Psoas muscle (tissue), 8 donors: Measurements from ENCODE around the gene ST6GAL1. TPM values are rescaled to one million over a fixed set of nuclear protein-coding genes. Genes with fewer than 3 reads are reported as not detected.

Source experiments
- ATAC-seq, 4 donors: fragments of 200-7000 bp; cut with Tn5 transposase; one replicate each; pipeline ENCODE4 v1.9.1; 2020; ENCODE audit warnings: moderate library complexity in 3 of 4, mild to moderate bottlenecking in 2 of 4
- DNase-seq, 2 donors: peaks; one replicate each; pipeline ENCODE4 v3.0.0-alpha.2; 2020
- H3K27ac ChIP-seq: fragments of 200-600 bp; one replicate; pipeline ENCODE4 v1.8.0; 2022
- H3K27me3 ChIP-seq, 3 donors: fragments of 200-600 bp in 1 of 3; one replicate each; pipeline versions ENCODE4 v1.6.1 to v1.8.0; 2013 to 2022; ENCODE audit warnings: low read length in 2 of 3, mild to moderate bottlenecking in 2 of 3, moderate library complexity in 1 of 3; ENCODE audit not compliant: insufficient read depth in 3 of 3
- H3K36me3 ChIP-seq, 2 donors: fragments of 200-600 bp in 1 of 2; one replicate each; pipeline versions ENCODE4 v1.6.1 to v1.8.0; 2013 to 2022; ENCODE audit warnings: low read depth in 1 of 2, mild to moderate bottlenecking in 1 of 2, moderate library complexity in 1 of 2; ENCODE audit not compliant: insufficient read depth in 1 of 2
- H3K4me1 ChIP-seq: fragments of 200-600 bp; one replicate; pipeline ENCODE4 v1.8.0; 2022
- H3K4me3 ChIP-seq: fragments of 200-600 bp; one replicate; pipeline ENCODE4 v1.8.0; 2022; ENCODE audit warnings: mild to moderate bottlenecking
- H3K9me3 ChIP-seq: fragments of 200-600 bp; one replicate; pipeline ENCODE4 v1.8.0; 2022
- CTCF ChIP-seq: fragments of 200-600 bp; IDR thresholded peaks from one replicate; pipeline ENCODE4 v1.8.0; 2022; ENCODE audit warnings: antibody characterized with exemption
- WGBS, 3 donors: extraction: QIAGEN DNeasy Blood & Tissue Kit; methylation state at CpG; one replicate each; pipeline versions ENCODE4 v1.1.6 to v1.1.7; 2013; 5-methylcytosine and 5-hydroxymethylcytosine counted together
- intact Hi-C, 2 donors: fragments of 100-400 bp; cut with DNase I; formaldehyde crosslinking; loops; one replicate each; pipeline versions ENCODE4 v1.11.0 to v1.14.2; 2022
- polyA plus RNA-seq, 3 donors: library from polyadenylated mRNA; stranded (reverse); fragments of 200-250 nt; gene quantifications; one replicate each; pipeline ENCODE4 v1.2.3, GENCODE V29; 2013
- total RNA-seq, 4 donors: library from RNA; stranded (reverse); fragmentation: NEBNext Ultra II Directional in 2 of 4; extraction: Animal tissue kit (Norgen Biotek cat#: 25700) in 2 of 4; gene quantifications; one replicate each; pipeline versions ENCODE4 v1.2.1 to v1.2.4, GENCODE V29; 2021 to 2023
- donor health status: healthy with polysubstance abuse.
- donor health status: DM: no; HTN: no; CAD: no; lungs with moderate emphysema.
- donor health status: Bipolar disorder and iron deficiency.
- donor health status: healthy.
- donor health status: DM: yes; HTN: yes; CAD: no.
- donor health status: DM: no; HTN: no; CAD: no.
- donor health status: DM: no; HTN: no; CAD: no.
- donor health status: DM: yes; HTN: yes; CAD: no.

The ST6GAL1 gene
- total and polyA plus RNA-seq, 7 donors = 4.2 to 25.0 (median 15.3) TPM

DNA sequence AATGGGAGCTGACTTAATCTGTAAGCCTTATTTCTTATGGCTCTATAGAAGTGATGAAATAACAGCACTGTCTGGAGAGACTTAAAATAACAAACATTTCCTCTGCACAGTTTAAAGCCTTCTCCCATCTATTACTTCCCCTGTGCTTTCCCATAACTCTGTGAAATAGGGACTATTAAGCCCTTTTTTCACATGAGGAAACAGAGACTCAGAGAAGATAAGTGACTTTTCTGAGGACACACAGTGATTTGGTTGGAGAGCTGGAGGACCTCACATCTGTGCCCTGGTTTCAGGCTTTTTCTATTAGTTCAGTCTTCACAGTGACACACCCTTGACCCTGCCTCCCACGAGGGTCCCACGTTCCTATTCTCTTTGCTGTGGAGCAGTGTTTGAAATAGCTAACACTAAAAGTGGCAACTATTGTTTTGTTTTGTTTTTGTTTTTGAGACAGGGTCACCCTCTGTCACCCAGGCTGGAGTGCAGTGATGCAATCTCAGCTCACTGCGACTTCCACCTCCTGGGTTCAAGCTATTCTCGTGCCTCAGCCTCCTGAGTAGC lies 82.9 kb downstream of the ST6GAL1 start:
- DNase-seq = no peak
- no peaks in the 10 kb centered on the region for H3K9me3 ChIP-seq
- H3K4me1 ChIP-seq = peaks cover 7% of the 10 kb centered on the region
- H3K27me3 ChIP-seq = no peaks in the 10 kb centered on the region
- intact Hi-C loops = no loop called here
- WGBS, 3 donors = 76 to 83% (median 78%) methylated on average over 4 of the region's 4 CpGs
- H3K27ac ChIP-seq = peak overlapping the region; percentile 36
- H3K36me3 ChIP-seq = no peaks in the 10 kb centered on the region
- no peak for TF ChIP-seq CTCF
- no peak for ATAC-seq
- no peak overlapping the region for H3K4me3 ChIP-seq

GRCh38 chr3:187014417-187014864 lies 84.1 kb downstream of the ST6GAL1 start:
- H3K4me1 ChIP-seq = peaks cover 7% of the 10 kb centered on the region
- H3K27ac ChIP-seq = no peak overlapping the region
- intact Hi-C loops = no loop called here
- 45 to 46% (median 45%) methylated on average over 2 of the region's 2 CpGs for WGBS, 3 donors
- no peaks in the 10 kb centered on the region for H3K27me3 ChIP-seq
- H3K4me3 ChIP-seq = no peak overlapping the region
- no peaks in the 10 kb centered on the region for H3K9me3 ChIP-seq
- no peak for ATAC-seq
- no peaks in the 10 kb centered on the region for H3K36me3 ChIP-seq
- no peak for DNase-seq
- TF ChIP-seq CTCF = no peak

- no peak for TF ChIP-seq CTCF
- H3K36me3 ChIP-seq = no peaks in the 10 kb centered on the region
- H3K4me1 ChIP-seq = peaks cover 7% of the 10 kb centered on the region
- intact Hi-C loops = no loop called here
- H3K27me3 ChIP-seq = no peaks in the 10 kb centered on the region
- ATAC-seq (no peak), DNase-seq (no peak)
- no peak overlapping the region for H3K27ac ChIP-seq
- no peak overlapping the region for H3K4me3 ChIP-seq
- 75 to 80% (median 76%) methylated on average over 14 of the region's 14 CpGs for WGBS, 3 donors
- no peaks in the 10 kb centered on the region for H3K9me3 ChIP-seq
These were observed 85.7 kb downstream of the ST6GAL1 start for GRCh38 chr3:187015903-187016638.

GRCh38 chr3:187016639-187017345 lies 86.5 kb downstream of the ST6GAL1 start:
- DNase-seq (no peak), ATAC-seq (peak in 2 of 4 donors; percentile 61 to 71)
- Histone ChIP-seq H3K4me1 (peaks cover 1% of the 10 kb centered on the region), H3K9me3 (no peaks in the 10 kb centered on the region), H3K4me3 (no peak overlapping the region), H3K36me3 (no peaks in the 10 kb centered on the region), H3K27ac (no peak overlapping the region), H3K27me3 (no peaks in the 10 kb centered on the region)
- TF ChIP-seq CTCF = no peak
- intact Hi-C loops = no loop called here
- WGBS, 3 donors = 72 to 83% (median 75%) methylated on average over 4 of the region's 4 CpGs
